ENCODE results near the gene HAUS7.

HAUS7 gene

DNA sequence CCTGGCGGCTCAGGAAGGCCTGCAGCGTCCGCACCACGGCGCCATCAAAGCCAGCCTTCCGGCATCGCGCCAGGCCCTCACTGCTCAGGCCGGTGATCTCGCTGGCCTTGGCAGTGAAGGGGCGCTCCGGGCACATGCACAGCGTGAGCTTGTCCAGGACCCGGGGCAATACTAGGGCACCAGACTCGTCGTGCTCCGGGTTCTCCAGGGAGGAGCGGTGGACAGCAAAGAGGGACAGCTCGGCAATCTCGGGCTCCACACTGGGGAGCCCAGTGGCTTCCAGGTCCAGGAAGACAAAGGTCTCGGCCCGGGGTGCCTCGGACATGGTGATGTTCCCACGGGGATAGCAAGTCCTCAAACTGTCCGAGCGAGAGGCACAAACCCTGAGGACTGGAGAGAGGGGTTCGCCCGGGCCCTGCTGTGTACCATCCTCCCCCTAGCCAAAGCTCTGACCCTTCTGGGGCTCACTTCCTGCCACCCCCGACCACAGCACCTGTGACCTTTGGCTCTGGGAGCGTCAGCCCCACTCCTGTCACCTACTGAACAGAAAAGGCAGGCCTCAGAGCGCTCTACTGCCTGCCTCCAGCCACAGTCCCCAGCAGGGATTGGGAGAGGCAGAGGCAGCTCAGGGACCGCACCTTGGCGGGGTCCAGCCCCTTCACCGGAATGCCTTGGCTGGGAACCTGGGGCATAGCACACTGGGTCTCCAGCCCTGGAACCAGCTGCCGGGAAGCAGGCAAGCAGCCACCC lies 25.1 kb downstream of the HAUS7 start:
- H3K4me3 ChIP-seq (ENCODE audit: low read depth, low read length), result no peak overlapping the region
- no peak for DNase-seq (ENCODE audit: low read depth)

DNA sequence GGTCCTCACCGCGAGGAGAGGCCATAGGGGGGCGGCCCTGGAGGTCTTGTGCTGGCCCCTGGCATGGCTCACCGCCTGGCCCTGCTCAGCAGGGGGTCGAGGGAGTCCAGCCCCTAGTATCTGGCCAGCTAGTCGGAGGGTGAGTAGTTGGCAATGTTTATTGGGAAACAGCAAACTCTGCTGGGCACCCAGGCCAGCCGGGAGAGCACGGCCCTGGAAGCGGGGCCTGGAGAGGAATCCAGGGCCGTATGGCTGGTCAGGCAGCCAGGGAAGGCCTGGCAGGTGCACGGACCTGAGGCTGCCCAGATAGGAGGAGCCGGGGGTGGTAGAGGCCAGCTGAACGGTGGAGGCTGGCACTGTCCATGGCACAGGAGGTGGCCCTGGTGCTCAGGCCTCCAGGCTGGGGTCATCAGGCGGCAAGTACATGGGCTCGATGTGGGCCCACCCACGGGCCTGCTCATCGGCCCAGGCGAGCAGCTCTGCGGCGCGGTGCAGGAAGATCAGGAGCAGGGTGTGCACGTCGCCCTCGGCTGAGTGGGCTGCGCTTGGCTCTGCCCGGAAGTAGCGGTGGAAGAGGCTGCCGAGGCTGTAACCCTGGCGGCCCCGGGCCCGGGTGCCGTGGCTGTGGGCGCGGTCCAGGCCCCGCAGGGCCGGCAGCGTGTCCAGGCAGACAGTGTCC lies 25.9 kb downstream of the HAUS7 start:
- H3K4me3 ChIP-seq (ENCODE audit: low read depth, low read length), result no peak overlapping the region
- DNase-seq (ENCODE audit: low read depth), result no peak

DNA sequence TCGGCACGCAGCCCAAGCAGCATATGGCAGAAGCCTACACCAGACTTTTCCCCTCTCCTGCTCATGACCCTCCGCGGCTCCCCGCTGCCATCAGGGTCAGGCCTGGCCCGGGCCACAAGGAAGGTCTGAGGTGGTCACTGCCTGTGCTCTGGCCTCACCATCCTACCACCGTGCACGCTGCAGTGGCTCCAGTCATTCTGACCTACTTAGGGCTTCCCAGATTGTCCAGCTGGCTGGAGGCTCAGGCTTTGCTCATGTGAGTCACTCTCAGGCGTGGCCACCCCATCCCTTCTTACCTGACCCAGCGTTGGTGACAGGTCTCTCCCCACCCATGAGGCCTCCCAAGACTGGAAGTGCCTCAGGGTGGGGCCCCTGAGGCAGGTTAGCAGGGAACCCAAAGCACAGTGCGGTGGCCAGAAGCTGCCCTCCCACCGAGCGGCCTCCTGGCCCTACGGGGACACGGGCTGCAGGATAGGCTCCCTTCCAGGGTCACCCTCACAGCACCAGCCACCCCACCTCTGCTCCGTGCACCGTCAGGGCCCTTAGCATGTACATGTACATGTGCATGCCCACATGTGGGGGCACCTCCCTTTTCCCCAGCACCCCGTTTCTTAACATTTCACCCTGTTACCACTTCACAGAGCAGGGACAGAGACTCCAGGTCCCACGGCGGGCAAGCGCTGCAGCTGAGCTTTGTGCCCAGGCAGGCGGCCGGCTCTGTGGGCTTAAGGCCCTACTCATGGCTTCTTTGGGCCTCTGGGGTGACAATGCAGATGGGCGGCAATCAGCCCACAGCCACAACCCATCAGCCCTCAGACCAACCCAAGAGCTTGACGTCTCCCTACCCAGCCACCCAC lies 26.7 kb downstream of the HAUS7 start:
- DNase-seq (ENCODE audit: low read depth), result no peak
- H3K4me3 ChIP-seq (ENCODE audit: low read depth, low read length), result no peak overlapping the region

DNA sequence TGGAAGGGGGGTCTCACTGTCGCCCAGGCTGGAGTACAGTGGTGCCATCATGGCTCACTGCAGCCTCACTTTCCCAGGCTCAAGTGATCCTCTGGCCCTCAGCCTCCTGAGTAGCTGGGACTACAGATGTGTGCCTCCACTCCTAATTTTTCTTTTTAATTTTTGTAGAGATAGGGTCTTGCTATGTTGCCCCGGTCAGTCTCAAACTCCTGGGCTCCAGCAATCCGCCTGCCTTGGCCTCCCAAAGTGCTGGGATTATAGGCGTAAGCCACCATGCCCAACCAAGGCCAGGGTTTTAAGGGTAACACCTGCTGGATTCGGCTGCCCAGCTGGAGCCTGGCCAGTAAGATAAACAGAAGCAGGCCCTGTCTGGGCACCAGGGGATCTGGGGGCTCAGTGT lies 27.9 kb downstream of the HAUS7 start:
- DNase-seq (ENCODE audit: low read depth), result no peak

DNA sequence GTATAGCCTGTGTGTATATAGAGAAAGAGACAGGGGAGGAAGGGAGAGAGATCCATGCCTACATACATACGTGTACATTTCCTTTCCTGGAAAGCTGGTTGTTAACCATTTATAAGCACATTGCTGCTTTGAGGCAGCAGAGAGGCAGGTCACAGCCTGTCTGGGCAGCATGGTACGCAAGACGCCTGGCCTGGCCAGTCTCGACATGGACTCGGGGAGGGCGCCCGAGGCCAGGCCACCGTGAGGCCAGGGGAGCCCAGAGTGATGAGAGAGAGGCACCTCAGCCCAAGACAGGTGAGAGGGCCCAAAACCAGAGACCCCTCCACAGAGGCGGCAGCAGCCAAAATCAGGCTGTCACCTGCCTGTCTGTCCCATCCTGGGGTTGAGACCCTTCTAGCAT lies 28.4 kb downstream of the HAUS7 start:
- no peak for DNase-seq (ENCODE audit: low read depth)
- H3K4me3 ChIP-seq (ENCODE audit: low read depth, low read length), result no peak overlapping the region

More for the DNA sequence above, 27.9 kb downstream of the HAUS7 start:
- no peak overlapping the region for H3K4me3 ChIP-seq (ENCODE audit: low read depth, low read length)

DNA sequence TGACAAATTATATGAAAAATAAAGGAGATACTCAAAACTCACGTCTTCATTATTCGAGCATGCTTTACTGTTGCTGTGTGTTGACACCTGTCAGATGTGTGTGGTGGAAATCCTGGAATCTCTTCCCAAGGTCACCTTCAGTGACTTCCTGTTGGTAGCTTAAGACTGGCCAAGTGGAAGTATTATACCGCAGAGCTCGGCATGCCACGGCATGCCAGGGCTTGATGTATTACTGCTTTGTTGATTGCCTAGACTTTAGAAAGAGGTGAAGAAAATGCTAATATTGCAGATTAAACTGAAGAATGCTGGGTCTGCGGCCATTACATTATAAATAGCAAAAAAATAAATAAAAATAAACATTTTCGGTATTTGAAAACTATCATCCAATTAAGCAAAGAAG lies 29.1 kb downstream of the HAUS7 start:
- DNase-seq (ENCODE audit: low read depth), result no peak
- no peak overlapping the region for H3K4me3 ChIP-seq (ENCODE audit: low read depth, low read length)

DNA sequence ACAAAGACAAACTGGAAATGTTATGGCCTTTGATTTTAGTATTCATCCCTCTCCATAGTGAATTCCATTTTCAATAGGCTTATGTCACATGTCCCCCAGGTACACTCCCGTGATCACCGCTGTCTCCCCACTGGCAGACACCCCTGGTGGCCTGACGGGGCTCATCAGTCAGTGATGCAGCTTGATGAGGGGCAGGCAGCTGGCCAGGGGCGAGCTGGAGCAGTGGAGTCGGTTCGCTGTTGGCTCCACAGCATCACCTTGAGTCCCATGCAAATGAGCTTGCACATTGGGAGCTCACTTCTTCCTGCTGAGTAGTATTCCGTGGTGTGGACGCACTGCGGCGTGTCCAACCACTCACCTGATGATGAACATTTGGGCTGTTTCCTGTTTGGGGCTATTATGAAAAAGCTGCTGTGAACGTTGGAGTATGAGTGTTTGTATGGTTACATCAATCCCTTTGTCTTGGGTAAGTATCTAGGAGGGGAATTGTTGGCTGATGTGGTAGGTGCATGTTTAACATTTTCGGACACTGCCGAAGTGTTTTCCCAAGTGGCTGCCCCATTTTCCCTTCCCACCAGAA lies 29.7 kb downstream of the HAUS7 start:
- DNase-seq (ENCODE audit: low read depth), result no peak
- no peak overlapping the region for H3K4me3 ChIP-seq (ENCODE audit: low read depth, low read length)

DNA sequence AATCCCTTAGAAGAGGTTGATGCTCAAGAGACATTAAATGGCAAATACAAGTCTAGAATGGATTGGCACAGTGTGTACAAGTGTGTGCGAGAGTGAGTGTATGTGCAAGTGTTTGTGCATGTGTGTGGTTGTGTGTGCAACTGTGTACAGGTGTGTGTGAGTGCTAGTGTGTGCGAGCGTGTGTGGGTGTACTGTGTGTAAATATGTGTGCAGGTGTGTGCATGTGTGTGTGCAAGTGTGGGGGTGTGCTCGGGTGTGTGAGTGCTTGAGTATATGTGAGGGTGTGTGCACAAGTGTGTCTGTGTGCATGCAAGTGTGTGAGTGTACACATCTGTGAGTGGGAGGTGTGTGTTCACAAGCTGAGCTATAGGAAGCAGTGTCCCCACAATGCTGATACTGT lies 30.4 kb downstream of the HAUS7 start:
- no peak for DNase-seq (ENCODE audit: low read depth)
- H3K4me3 ChIP-seq (ENCODE audit: low read depth, low read length), result no peak overlapping the region

DNA sequence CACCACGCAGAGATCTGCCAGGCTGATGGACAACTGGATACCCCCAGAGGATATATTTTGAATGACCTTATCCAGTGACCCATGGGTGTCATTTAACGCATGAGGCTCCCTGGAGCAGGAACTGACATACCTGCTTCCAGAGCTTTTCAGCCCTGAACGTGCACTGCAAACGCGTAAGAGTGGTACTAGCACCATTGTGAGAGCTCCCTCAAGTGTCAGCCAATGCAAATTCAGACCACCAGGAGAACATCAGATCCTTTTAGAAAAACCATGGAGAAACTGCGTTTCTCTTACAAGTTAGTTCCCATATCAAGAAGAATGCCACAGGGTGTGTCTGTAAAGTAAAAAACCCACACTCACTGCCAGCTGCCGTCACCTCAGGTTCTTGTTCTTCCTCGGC lies 31.8 kb downstream of the HAUS7 start:
- H3K4me3 ChIP-seq (ENCODE audit: low read depth, low read length), result no peak overlapping the region
- no peak for DNase-seq (ENCODE audit: low read depth)

DNA sequence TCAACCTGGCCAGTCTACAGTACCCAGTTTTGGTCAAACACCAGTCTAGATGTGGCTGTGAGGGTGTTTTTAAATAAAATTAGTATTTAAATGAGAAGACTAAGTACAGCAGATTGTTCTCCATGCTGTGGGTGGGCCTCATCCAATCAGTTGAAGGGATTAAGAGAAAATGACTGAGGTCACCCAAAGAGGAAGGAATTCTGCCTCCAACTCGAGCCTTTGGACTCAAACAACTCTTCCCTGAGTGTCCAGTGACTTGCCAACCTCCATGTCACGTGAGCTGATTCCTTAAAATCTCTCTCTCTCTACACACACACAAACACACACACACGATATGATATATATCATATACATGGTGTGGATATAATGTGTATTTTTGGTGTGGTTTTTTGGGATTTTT lies 34.5 kb downstream of the HAUS7 start:
- DNase-seq (ENCODE audit: low read depth), result no peak
- H3K4me3 ChIP-seq (ENCODE audit: low read depth, low read length), result no peak overlapping the region

DNA sequence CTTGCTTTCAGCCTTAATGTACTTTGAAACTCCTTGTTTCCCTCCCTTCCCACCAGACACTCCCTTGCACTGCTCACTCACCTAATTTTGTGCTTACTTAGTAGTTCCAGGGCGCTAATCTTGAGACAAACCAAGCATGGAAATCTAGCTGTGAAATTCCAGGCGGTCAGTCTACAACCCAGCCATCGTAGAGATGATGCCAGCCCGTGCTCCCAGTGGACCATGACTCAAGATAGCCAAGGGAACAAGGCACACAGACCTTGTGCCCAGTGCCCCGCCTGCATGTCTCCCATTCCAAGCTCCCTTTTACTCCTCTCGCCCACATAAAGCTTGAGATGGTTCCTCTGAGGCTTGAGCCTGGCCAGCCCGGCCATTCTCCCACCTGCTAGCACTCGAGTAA lies 35.6 kb downstream of the HAUS7 start:
- H3K4me3 ChIP-seq (ENCODE audit: low read depth, low read length), result no peak overlapping the region
- no peak for DNase-seq (ENCODE audit: low read depth)

DNA sequence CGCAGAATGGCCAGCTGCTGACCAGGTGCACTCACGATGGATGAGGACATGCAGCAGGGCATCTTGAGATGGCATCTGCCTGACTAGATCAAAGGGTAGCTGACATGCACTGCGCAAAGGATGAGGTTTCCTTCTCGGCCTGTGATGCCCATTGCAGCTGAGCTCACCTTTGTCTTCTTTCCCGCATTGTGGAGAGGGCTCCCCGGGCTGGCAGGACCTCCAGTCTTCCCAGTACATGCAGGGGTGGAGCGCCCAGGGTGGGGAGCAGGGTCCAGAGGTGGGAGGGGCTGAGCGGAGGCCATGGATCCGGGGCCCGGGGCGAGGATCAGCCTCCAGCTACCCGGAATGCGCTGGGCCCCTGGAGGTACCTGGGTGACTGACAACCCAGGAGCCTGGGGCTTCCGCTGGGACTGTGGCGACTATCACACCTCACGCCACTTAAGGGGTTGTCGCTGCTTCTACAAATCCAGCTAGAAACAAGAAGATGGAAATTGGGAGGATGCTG lies 36.5 kb downstream of the HAUS7 start:
- DNase-seq (ENCODE audit: low read depth), result no peak
- H3K4me3 ChIP-seq (ENCODE audit: low read depth, low read length), result no peak overlapping the region

DNA sequence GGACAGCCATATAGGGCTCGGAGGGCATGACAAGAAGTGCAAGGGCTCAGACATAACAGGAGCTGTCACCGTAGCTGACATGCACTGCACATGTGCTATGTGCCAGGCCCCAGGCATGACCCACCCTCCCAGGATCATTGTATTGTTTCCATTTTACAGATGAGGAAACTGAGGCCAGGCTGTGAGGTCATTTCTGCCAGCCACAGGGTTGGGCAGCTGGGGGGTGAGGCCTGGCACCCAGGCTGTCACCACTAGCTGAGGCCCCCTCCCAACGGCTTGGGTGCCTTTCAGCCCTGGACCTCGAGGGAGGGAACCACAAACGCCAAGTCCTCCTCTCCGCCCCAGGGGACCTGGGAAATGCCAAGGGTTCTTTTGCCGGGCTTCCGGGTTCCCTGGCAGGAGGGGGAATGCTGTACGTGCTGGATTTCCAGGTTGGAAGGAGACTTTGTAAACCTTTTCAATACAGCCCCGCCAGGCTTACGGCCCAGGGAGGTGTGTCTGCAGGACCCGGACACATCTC lies 37.2 kb downstream of the HAUS7 start:
- DNase-seq (ENCODE audit: low read depth), result no peak
- no peak overlapping the region for H3K4me3 ChIP-seq (ENCODE audit: low read depth, low read length)

DNA sequence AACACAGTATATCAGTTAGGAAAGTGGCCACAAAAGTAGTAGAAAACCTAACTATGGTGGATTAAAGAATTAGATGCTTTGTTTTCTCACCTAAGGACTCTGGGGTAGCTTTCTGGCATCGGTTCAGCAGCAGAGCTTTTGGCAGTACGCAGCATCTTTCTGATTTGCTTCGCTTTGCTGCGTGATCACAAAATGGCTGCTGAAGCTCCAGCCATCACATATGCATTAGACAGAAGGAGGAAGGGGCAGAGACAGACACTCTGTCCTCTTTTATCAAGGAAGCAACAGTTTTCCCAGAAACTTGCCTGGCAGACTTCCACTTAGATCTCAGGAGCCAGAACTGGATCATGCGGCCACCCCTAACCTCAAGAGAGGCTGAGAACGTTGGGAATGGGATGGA lies 39.6 kb downstream of the HAUS7 start:
- H3K4me3 ChIP-seq (ENCODE audit: low read depth, low read length), result no peak overlapping the region
- DNase-seq (ENCODE audit: low read depth), result no peak

DNA sequence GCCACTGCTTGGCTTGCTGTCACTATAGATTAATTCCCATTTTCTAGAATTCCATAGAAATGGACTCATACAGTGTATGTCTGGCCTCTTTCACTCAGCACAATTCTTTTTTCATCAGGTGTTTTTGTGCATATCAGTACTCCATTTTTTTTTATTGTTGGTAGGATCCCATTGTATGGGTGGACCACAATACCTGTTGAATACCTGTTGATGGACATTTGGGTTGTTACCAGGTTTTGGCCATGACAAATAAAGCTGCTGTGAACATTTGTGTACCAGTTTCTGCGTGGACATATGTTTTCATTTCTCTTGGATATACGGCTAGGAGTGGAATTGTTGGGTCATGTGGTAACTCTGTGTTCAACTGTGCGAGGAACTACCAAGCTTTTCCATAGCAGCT lies 44.2 kb downstream of the HAUS7 start:
- DNase-seq (ENCODE audit: low read depth), result no peak
- H3K4me3 ChIP-seq (ENCODE audit: low read depth, low read length), result no peak overlapping the region

DNA sequence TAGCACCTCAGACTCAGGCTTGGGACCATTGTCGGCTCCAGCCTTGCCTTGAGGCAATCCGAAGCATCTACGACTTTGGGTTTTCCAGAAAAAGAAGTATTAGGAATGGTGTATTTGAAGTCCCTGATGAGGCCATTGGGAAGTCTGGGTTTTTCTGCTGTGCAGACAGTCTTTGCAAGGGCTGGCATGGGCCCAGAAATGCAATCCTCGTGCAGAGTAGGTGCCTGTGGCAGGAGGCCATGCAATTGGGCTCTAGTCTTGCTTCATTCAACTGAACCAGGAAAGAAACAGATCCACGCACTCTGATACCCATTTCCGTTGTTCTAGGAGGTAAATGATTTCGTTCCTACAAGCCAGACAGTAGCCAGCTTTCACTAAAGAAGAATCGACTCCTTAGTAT lies 46.7 kb downstream of the HAUS7 start:
- no peak for DNase-seq (ENCODE audit: low read depth)
- H3K4me3 ChIP-seq (ENCODE audit: low read depth, low read length), result no peak overlapping the region

DNA sequence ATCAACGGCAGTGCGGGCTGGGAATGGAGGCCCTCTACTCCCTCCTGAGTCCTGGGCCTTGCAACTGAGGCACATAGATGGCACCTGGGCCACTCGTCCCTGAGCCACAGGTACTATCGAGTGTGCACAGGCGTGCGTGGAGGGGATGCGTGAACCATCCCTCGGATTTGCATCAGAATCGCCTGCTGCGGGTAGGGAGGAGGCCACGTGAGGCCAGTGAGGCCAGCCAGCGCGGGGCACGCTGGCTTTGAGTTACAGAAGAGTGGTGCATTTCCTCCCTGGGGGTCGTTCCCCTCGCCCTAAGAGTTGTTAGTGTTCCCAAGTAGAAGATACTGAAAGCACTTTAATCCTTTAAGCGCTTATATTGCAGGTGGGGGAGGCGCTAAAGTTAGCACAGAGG lies 48.5 kb downstream of the HAUS7 start:
- no peak overlapping the region for H3K4me3 ChIP-seq (ENCODE audit: low read depth, low read length)
- DNase-seq (ENCODE audit: low read depth), result no peak

DNA sequence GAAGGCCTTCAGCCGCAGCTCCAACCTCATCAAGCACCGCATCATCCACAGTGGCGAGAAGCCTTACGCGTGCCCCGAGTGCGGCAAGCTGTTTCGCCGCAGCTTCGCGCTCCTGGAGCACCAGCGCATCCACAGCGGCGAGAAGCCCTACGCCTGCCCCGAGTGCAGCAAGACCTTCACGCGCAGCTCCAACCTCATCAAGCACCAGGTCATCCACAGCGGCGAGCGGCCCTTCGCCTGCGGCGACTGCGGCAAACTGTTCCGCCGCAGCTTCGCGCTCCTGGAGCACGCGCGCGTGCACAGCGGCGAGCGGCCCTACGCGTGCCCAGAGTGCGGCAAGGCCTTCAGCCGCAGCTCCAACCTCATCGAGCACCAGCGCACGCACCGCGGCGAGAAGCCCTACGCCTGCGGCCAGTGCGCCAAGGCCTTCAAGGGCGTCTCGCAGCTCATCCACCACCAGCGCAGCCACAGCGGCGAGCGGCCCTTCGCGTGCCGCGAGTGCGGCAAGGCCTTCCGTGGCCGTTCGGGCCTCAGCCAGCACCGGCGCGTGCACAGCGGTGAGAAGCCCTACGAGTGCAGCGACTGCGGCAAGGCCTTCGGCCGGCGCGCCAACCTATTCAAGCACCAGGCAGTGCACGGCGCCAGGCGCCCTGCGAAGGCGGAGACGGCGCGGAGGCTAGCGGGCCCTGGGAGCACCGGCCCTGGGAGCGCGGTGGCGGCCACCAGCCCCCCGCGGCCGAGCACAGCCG lies 49.4 kb downstream of the HAUS7 start:
- no peak overlapping the region for H3K4me3 ChIP-seq (ENCODE audit: low read depth, low read length)
- no peak for DNase-seq (ENCODE audit: low read depth)

DNA sequence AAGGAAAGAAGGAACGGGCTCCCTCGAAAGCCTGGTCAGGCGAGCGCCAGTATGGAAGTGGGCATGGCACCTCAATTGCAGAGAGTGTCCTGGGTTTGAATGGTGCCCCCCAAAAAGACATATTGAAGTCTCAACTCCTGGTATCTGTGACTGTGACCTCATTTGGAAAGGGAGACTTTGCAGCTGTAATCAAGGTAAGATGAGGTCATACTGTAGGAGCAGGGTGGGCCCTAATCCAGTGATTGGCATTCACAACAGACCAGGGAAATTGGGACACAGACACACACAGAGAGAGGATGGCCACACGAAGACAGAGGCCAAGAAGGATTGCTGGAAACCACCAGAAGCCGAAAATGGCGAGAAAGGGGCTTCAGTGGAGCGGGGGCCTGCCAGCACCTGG lies 52.7 kb downstream of the HAUS7 start:
- no peak overlapping the region for H3K4me3 ChIP-seq (ENCODE audit: low read depth, low read length)
- no peak for DNase-seq (ENCODE audit: low read depth)

All from skeletal muscle cell (primary cell).